IPS DF 6.9 (cell line): ENCODE results near the gene BUD23.
A peak's percentile ranks its signal among the peaks of the same experiment; 100 is the strongest.
"Not testable (repeated sequence)": the region's sequence is repeated elsewhere in the genome, so short reads cannot be mapped to it uniquely, and the experiment has no call there.

Experiments used
- DNase-seq: peaks from one replicate; pipeline ENCODE4 v3.0.0-alpha.2; 2013; ENCODE audit warnings: low read depth, low spot score
- H3K27ac ChIP-seq: one replicate; pipeline ENCODE4 v1.5.1; 2013; ENCODE audit warnings: low read length, control low read depth
- H3K27me3 ChIP-seq: 2 replicates; pipeline ENCODE4 v1.6.1; 2013; ENCODE audit warnings: mild to moderate bottlenecking, low read length; ENCODE audit not compliant: control insufficient read depth, insufficient read depth
- H3K36me3 ChIP-seq: 2 replicates; pipeline ENCODE4 v1.6.1; 2013; ENCODE audit warnings: low read length; ENCODE audit not compliant: control insufficient read depth, insufficient read depth
- H3K4me1 ChIP-seq: 2 replicates; pipeline ENCODE4 v1.6.1; 2013; ENCODE audit warnings: low read length; ENCODE audit not compliant: control insufficient read depth, insufficient read depth
- H3K4me3 ChIP-seq: 2 replicates; pipeline ENCODE4 v1.5.1; 2013; ENCODE audit warnings: mild to moderate bottlenecking, low read length
- H3K9me3 ChIP-seq: 2 replicates; pipeline ENCODE4 v1.6.1; 2013; ENCODE audit warnings: low read length, inconsistent platforms; ENCODE audit not compliant: control insufficient read depth, insufficient read depth
- WGBS: extraction: QIAGEN DNeasy Blood & Tissue Kit; methylation state at CpG from one replicate; pipeline ENCODE4 v1.1.7; 2013; ENCODE audit warnings: mixed read lengths, missing lambda C conversion rate; ENCODE audit not compliant: insufficient read length, insufficient coverage; 5-methylcytosine and 5-hydroxymethylcytosine counted together

Gene BUD23

DNA sequence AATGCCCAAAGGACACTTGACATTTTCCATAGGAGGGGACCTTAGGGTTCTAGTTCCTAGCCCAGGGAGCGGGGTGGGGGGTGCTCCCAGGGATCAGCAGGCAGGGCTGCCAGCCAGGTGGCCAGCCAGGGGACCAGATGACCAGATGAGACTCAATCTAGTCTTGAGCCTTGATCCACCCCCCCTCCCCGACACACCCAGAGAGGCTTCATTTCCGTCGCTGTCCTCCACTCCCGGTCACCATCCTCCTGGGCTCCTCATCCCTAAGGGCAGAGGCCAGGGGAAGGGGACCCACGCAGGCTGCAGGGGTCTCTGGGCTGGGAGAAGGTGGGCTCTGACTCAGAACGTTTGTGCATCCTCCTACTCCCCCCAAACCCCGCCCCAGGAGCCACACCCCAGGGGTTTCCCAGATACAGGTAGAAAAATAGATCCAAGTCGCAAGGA lies 35.1 kb downstream of the BUD23 start:
- H3K27me3 ChIP-seq, result no peaks in the 10 kb centered on the region; the same call in 1 of the 2 replicates
- no peak overlapping the region for H3K27ac ChIP-seq
- no CpG with 5 or more reads among the region's 9 CpGs for WGBS
- no peak for DNase-seq
- no peaks in the 10 kb centered on the region for H3K4me1 ChIP-seq
- H3K36me3 ChIP-seq, result no peaks in the 10 kb centered on the region
- no peaks in the 10 kb centered on the region for H3K9me3 ChIP-seq
- H3K4me3 ChIP-seq, result peak overlapping the region; percentile 91; the same call in 1 of the 2 replicates

GRCh38 chr7:73718905-73719805 lies 35.8 kb downstream of the BUD23 start, which contains the start of gene STX1A:
STX1A (minus strand) TSS chr7:73719669; CDS start chr7:73719631, 38 bp downstream.
- no peaks in the 10 kb centered on the region; the same call in 1 of the 2 replicates for H3K27me3 ChIP-seq
- H3K9me3 ChIP-seq, result no peaks in the 10 kb centered on the region
- no peaks in the 10 kb centered on the region for H3K36me3 ChIP-seq
- WGBS, result no CpG with 5 or more reads among the region's 96 CpGs
- peak within 1 kb of the TSS; percentile 91 for H3K4me3 ChIP-seq
- no peak for DNase-seq
- no peak within 1 kb of the TSS for H3K27ac ChIP-seq
- H3K4me1 ChIP-seq, result no peaks in the 10 kb centered on the region

- Histone ChIP-seq H3K9me3 (no peaks in the 10 kb centered on the region), H3K27me3 (no peaks in the 10 kb centered on the region; the same call in 1 of the 2 replicates), H3K36me3 (no peaks in the 10 kb centered on the region), H3K4me1 (no peaks in the 10 kb centered on the region), H3K27ac (no peak overlapping the region), H3K4me3 (peak overlapping the region; percentile 43; the same call in 1 of the 2 replicates)
- no CpG with 5 or more reads among the region's 16 CpGs for WGBS
- no peak for DNase-seq
These were observed 36.4 kb downstream of the BUD23 start for GRCh38 chr7:73719806-73720169.

- H3K9me3 ChIP-seq, H3K36me3 ChIP-seq, H3K4me3 ChIP-seq, H3K27me3 ChIP-seq, H3K27ac ChIP-seq, H3K4me1 ChIP-seq, DNase-seq: not testable (repeated sequence)
- no CpG with 5 or more reads among the region's 9 CpGs for WGBS
These were observed 37.0 kb downstream of the BUD23 start for GRCh38 chr7:73720443-73720842.

DNA sequence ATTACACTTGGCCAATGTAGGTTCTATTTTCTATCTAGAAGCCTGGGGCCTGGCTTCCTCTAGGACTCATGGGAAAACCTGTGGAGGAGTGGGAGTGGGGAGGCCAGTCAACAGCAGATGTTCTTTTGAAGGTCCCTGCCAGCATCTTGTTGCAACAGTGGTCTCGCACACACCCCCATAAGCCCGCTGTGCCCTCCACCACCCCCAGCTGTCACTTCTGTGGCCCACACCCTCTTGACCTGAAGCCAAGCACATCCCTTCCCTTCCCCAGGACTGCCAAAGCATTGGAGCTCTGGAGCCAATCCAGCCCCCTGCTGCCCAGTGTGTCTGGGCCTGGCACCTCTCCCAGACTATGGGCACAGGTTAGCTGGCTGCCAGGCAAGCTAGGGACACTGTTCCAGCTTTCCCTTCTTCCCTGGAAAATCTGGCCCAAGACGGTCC lies 38.0 kb downstream of the BUD23 start:
- Histone ChIP-seq H3K9me3 (no peaks in the 10 kb centered on the region), H3K27me3 (no peaks in the 10 kb centered on the region; the same call in 1 of the 2 replicates), H3K4me3 (no peak overlapping the region), H3K4me1 (no peaks in the 10 kb centered on the region), H3K27ac (no peak overlapping the region), H3K36me3 (no peaks in the 10 kb centered on the region)
- DNase-seq, result no peak
- no CpG with 5 or more reads among the region's 3 CpGs for WGBS

- not testable (repeated sequence) for H3K4me1 ChIP-seq, H3K27ac ChIP-seq, H3K27me3 ChIP-seq, H3K36me3 ChIP-seq, DNase-seq, H3K9me3 ChIP-seq, H3K4me3 ChIP-seq
- WGBS, result no CpG with 5 or more reads among the region's 4 CpGs
These were observed 38.8 kb downstream of the BUD23 start for GRCh38 chr7:73722182-73722581.

GRCh38 chr7:73722785-73723184 lies 39.4 kb downstream of the BUD23 start:
- no peaks in the 10 kb centered on the region for H3K36me3 ChIP-seq
- no peak overlapping the region for H3K27ac ChIP-seq
- H3K4me3 ChIP-seq, result no peak overlapping the region
- no peaks in the 10 kb centered on the region for H3K9me3 ChIP-seq
- no CpG with 5 or more reads among the region's 6 CpGs for WGBS
- no peaks in the 10 kb centered on the region for H3K4me1 ChIP-seq
- no peaks in the 10 kb centered on the region; the same call in 1 of the 2 replicates for H3K27me3 ChIP-seq
- no peak for DNase-seq

DNA sequence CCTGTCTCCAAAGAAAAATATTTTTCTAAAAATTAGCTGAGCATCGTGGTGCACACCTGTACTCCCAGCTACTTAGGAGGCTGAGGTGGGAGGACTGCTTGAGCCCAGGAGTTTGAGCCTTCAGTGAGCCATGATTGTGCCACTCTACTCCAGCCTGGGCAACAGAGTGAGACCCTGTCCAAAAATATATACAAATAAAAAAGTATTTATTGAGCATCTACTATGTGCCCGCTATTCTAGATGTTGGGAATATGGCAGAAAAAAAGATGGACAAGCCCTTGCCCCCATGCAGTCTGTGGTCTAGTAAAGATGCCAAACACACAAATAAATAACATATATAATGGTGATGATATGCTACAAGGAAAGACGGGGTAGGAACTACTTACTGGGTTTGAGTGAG lies 40.4 kb downstream of the BUD23 start:
- no peak overlapping the region for H3K27ac ChIP-seq
- no peaks in the 10 kb centered on the region for H3K36me3 ChIP-seq
- DNase-seq, result no peak
- no peaks in the 10 kb centered on the region; the same call in 1 of the 2 replicates for H3K27me3 ChIP-seq
- H3K9me3 ChIP-seq, result no peaks in the 10 kb centered on the region
- H3K4me3 ChIP-seq, result no peak overlapping the region
- no CpG with 5 or more reads among the region's 3 CpGs for WGBS
- H3K4me1 ChIP-seq, result no peaks in the 10 kb centered on the region

- no peak overlapping the region for H3K27ac ChIP-seq
- no peak for DNase-seq
- H3K4me3 ChIP-seq, result no peak overlapping the region
- H3K27me3 ChIP-seq, result no peaks in the 10 kb centered on the region
- no peaks in the 10 kb centered on the region for H3K4me1 ChIP-seq
- no peaks in the 10 kb centered on the region for H3K36me3 ChIP-seq
- H3K9me3 ChIP-seq, result no peaks in the 10 kb centered on the region
- no CpG with 5 or more reads among the region's 1 CpG for WGBS
These were observed 42.7 kb downstream of the BUD23 start for GRCh38 chr7:73726083-73726466.

DNA sequence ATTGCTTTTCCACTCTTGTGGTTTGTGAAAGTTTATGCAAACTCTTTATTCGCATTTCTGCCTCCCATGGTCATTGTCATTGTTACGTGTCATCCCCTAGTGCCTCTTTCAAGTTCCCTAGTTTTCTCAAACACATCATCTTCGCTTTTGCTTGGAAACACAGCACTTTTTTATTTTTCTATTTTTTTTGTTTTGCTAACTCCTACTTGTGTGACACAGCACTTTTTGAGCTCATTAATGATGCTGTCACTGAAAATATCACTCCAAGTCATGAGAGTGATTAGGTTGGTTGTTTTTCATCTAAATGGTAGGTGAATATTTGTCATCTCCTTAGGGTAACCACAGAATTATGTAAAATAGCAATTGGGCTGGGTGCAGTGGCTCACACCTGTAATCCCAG lies 44.6 kb downstream of the BUD23 start:
- no CpG with 5 or more reads among the region's 3 CpGs for WGBS
- Histone ChIP-seq H3K36me3 (no peaks in the 10 kb centered on the region), H3K9me3 (no peaks in the 10 kb centered on the region), H3K4me3 (no peak overlapping the region), H3K4me1 (no peaks in the 10 kb centered on the region), H3K27me3 (no peaks in the 10 kb centered on the region), H3K27ac (no peak overlapping the region)
- no peak for DNase-seq
